ENCODE results near the gene PHKA2.
A peak's percentile ranks its signal among the peaks of the same experiment; 100 is the strongest.

PHKA2 gene

GRCh38 chrX:18927558-18927957 is 56.4 kb downstream of the PHKA2 start:
- peak; percentile 73 for DNase-seq

GRCh38 chrX:18924507-18925088 is 59.3 kb downstream of the PHKA2 start:
- DNase-seq: no peak

GRCh38 chrX:18920566-18920965 is 63.3 kb downstream of the PHKA2 start:
- DNase-seq: no peak

- no peak for DNase-seq
These were observed 63.8 kb downstream of the PHKA2 start for GRCh38 chrX:18920079-18920478.

GRCh38 chrX:18917831-18918230 is 66.1 kb downstream of the PHKA2 start:
- DNase-seq: no peak

GRCh38 chrX:18906286-18906685 is 77.6 kb downstream of the PHKA2 start:
- DNase-seq: no peak

GRCh38 chrX:18900401-18900976 is 83.4 kb downstream of the PHKA2 start:
- no peak for DNase-seq

- no peak for DNase-seq
These were observed 84.0 kb downstream of the PHKA2 start for GRCh38 chrX:18899796-18900380.

GRCh38 chrX:18898492-18898891 is 85.4 kb downstream of the PHKA2 start:
- no peak for DNase-seq

GRCh38 chrX:18898091-18898490 is 85.8 kb downstream of the PHKA2 start:
- DNase-seq: no peak

GRCh38 chrX:18897611-18898010 is 86.3 kb downstream of the PHKA2 start:
- no peak for DNase-seq

GRCh38 chrX:18896680-18897544 is 87.0 kb downstream of the PHKA2 start:
- DNase-seq: no peak

- no peak for DNase-seq
These were observed 88.5 kb downstream of the PHKA2 start for GRCh38 chrX:18895189-18895951.

- no peak for DNase-seq
These were observed 89.8 kb downstream of the PHKA2 start for GRCh38 chrX:18894156-18894555.

GRCh38 chrX:18893536-18893935 is 90.4 kb downstream of the PHKA2 start:
- no peak for DNase-seq

- DNase-seq: no peak
These were observed 91.0 kb downstream of the PHKA2 start for GRCh38 chrX:18892899-18893298.

- no peak for DNase-seq
These were observed 92.4 kb downstream of the PHKA2 start for GRCh38 chrX:18891548-18891945.

- no peak for DNase-seq
These were observed 93.0 kb downstream of the PHKA2 start for GRCh38 chrX:18890724-18891547.

- no peak for DNase-seq
These were observed 93.9 kb downstream of the PHKA2 start for GRCh38 chrX:18890049-18890381.

- DNase-seq: no peak
These were observed 94.4 kb downstream of the PHKA2 start for GRCh38 chrX:18889346-18890048.

- DNase-seq: no peak
These were observed 95.6 kb downstream of the PHKA2 start for GRCh38 chrX:18888281-18888680.

GRCh38 chrX:18887825-18888212 is 96.1 kb downstream of the PHKA2 start:
- no peak for DNase-seq

Measured in NCI-H1417 treated with DMSO at 0.1 percent for 48 hours (cell line).